Measurements from ENCODE around the gene CD9. TPM values are rescaled to one million over a fixed set of nuclear protein-coding genes. Genes with fewer than 3 reads are reported as not detected.

CD9 gene
- total and polyA plus RNA-seq, 2 donors (not counting 1 experiment from before 2014, with no cell fraction given): 7.2 to 12.8 TPM

DNA sequence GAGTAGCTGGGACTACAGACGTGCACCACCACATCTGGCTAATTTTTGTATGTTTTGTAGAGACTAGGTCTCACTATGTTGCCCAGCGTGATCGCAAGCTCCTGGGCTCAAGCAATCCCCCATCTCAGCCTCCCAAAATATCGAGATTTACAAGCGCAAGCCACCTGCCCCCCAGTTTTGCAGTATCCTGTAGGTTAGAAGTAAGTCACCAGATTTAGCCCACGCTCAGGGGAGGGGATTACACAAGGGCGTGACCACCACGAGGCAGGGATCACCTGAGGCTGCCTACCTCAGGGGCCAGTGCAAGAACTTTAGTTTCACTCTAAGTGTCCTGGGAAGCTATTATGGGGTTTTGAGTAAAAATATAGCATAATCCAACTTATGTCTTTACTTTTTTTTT lies 71.1 kb downstream of the CD9 start:
- H3K9me3 Mint-ChIP-seq (ENCODE audit: insufficient read depth): no peaks in the 10 kb centered on the region
- ATAC-seq (ENCODE audit: low read depth) (no peak), DNase-seq (no peak)
- H3K27ac Mint-ChIP-seq: no peak overlapping the region
- H3K9me3 ChIP-seq (ENCODE audit: control extremely low read depth in 1 of 3, control insufficient read depth in 2 of 3, insufficient read depth in 1 of 3, low read length in 2 of 3): no peaks in the 10 kb centered on the region
- H3K27ac ChIP-seq (ENCODE audit: low read length in 2 of 2): no peak overlapping the region
- H3K79me2 ChIP-seq (ENCODE audit: control insufficient read depth, insufficient read depth, low read length): no peaks in the 10 kb centered on the region
- H3K27me3 Mint-ChIP-seq: peaks cover 27% of the 10 kb centered on the region
- intact Hi-C loops (cut with micrococcal nuclease): no loop called here
- no peak for TF ChIP-seq EZH2 (IDR thresholded peaks at IDR 0.05; ENCODE audit: borderline replicate concordance, insufficient read depth, low read depth, low read length, poor library complexity, severe bottlenecking)
- TF ChIP-seq, protein P1, sequence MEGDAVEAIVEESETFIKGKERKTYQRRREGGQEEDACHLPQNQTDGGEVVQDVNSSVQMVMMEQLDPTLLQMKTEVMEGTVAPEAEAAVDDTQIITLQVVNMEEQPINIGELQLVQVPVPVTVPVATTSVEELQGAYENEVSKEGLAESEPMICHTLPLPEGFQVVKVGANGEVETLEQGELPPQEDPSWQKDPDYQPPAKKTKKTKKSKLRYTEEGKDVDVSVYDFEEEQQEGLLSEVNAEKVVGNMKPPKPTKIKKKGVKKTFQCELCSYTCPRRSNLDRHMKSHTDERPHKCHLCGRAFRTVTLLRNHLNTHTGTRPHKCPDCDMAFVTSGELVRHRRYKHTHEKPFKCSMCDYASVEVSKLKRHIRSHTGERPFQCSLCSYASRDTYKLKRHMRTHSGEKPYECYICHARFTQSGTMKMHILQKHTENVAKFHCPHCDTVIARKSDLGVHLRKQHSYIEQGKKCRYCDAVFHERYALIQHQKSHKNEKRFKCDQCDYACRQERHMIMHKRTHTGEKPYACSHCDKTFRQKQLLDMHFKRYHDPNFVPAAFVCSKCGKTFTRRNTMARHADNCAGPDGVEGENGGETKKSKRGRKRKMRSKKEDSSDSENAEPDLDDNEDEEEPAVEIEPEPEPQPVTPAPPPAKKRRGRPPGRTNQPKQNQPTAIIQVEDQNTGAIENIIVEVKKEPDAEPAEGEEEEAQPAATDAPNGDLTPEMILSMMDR (IDR thresholded peaks at IDR 0.05): no peak
- no peaks in the 10 kb centered on the region for H4K20me1 ChIP-seq (ENCODE audit: control insufficient read depth, insufficient read depth, low read length, poor library complexity, severe bottlenecking)
- no peak overlapping the region for H3K4me3 ChIP-seq (ENCODE audit: control extremely low read depth in 1 of 5, extremely low read depth in 1 of 5, insufficient read depth in 1 of 5, low read depth in 2 of 5, low read length in 4 of 5)
- no peak overlapping the region for H3K4me3 Mint-ChIP-seq
- no peaks in the 10 kb centered on the region for H3K4me1 Mint-ChIP-seq
- no peak overlapping the region for H2AFZ ChIP-seq (ENCODE audit: insufficient read depth, low read depth, low read length, poor library complexity, severe bottlenecking)
- WGBS (ENCODE audit: insufficient coverage): 87% methylated on average over 5 of the region's 8 CpGs
- H3K4me1 ChIP-seq (ENCODE audit: control insufficient read depth in 2 of 2, insufficient read depth in 2 of 2, low read length in 2 of 2): no peaks in the 10 kb centered on the region
- H3K36me3 ChIP-seq (replicated peaks in 1 of 2; ENCODE audit: control extremely low read depth in 1 of 2, control insufficient read depth in 1 of 2, extremely low read depth in 1 of 2, insufficient read depth in 2 of 2, low read length in 1 of 2): no peaks in the 10 kb centered on the region
- H3K9ac ChIP-seq (ENCODE audit: low read length): no peak overlapping the region
- no peak overlapping the region for H3K4me2 ChIP-seq (replicated peaks; ENCODE audit: low read depth, low read length, poor library complexity, severe bottlenecking)
- ChIA-PET POLR2A (no interaction called here), CTCF (interaction anchor here (0.8 kb wide), 1 partner anchor 15 kb away, joined by 3 read pairs; no protein-coding TSS in a partner anchor)
- peaks cover 0 to 11% (median 1%) of the 10 kb centered on the region in 4 experiments for H3K27me3 ChIP-seq (replicated peaks in 1 of 4; ENCODE audit: control extremely low read depth in 1 of 4, control insufficient read depth in 3 of 4, insufficient read depth in 4 of 4, low read length in 3 of 4)

DNA sequence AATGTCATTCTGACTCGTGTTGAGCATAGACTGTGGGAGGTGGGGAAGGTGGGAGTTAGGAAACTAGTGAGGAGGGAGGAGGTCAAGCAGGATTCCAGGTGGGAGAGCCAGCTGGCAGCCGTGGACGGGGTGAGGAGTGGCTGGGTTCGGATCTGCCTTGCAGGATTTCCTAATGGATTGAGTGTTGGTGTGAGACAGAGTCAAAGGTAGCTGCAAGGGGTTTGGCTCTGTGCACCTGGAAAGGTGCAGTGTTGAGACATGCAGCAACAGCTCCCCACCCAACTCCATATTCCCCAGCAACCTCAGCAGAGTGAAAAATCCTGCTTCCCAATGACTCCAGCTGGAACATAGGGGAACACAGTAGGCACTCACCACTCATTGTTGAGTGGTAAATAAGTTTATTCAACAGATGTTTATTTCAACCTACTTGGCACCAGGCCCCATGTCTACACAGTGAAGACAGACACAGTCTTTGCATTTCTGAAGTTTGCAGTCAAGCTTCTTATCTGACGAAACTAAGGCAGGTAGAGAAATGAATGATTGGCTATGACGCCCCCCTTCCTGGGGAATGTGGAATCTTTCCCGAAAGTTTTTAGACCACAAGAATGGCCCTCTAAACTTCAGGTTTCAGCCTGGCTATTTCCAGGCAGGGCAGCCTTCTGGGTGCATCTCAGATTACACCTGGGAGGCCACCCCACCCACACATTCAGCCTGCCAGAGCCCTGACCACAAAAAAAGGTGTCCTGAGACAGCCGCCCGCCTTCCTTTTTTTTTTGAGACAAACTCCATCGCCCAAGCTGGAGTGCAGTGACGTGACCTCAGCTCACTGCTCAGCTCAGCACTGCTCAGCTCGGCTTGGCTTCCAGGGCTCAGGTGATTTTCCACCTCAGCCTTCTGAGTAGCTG lies 72.4 kb downstream of the CD9 start:
- no peak overlapping the region for H3K9ac ChIP-seq (ENCODE audit: low read length)
- no peak overlapping the region for H3K4me2 ChIP-seq (replicated peaks; ENCODE audit: low read depth, low read length, poor library complexity, severe bottlenecking)
- Mint-ChIP-seq H3K27ac (no peak overlapping the region), H3K4me3 (no peak overlapping the region), H3K27me3 (peaks cover 36% of the 10 kb centered on the region), H3K4me1 (no peaks in the 10 kb centered on the region), H3K9me3 (ENCODE audit: insufficient read depth) (no peaks in the 10 kb centered on the region)
- no peaks in the 10 kb centered on the region for H4K20me1 ChIP-seq (ENCODE audit: control insufficient read depth, insufficient read depth, low read length, poor library complexity, severe bottlenecking)
- TF ChIP-seq EZH2 (IDR thresholded peaks at IDR 0.05; ENCODE audit: borderline replicate concordance, insufficient read depth, low read depth, low read length, poor library complexity, severe bottlenecking): no peak
- TF ChIP-seq, protein P1 (IDR thresholded peaks at IDR 0.05): no peak
- ChIA-PET POLR2A (no interaction called here), CTCF (interaction anchor here (8.2 kb wide), 1 partner anchor 76 kb away, joined by 127 read pairs; the partner anchor contains the start of gene CD9)
- H2AFZ ChIP-seq (ENCODE audit: insufficient read depth, low read depth, low read length, poor library complexity, severe bottlenecking): no peak overlapping the region
- peaks cover 0 to 12% (median 7%) of the 10 kb centered on the region in 4 experiments for H3K27me3 ChIP-seq (replicated peaks in 1 of 4; ENCODE audit: control extremely low read depth in 1 of 4, control insufficient read depth in 3 of 4, insufficient read depth in 4 of 4, low read length in 3 of 4)
- 76% methylated on average over 8 of the region's 12 CpGs for WGBS (ENCODE audit: insufficient coverage)
- H3K9me3 ChIP-seq (ENCODE audit: control extremely low read depth in 1 of 3, control insufficient read depth in 2 of 3, insufficient read depth in 1 of 3, low read length in 2 of 3): no peaks in the 10 kb centered on the region
- H3K27ac ChIP-seq (ENCODE audit: low read length in 2 of 2): no peak overlapping the region
- no peaks in the 10 kb centered on the region for H3K79me2 ChIP-seq (ENCODE audit: control insufficient read depth, insufficient read depth, low read length)
- H3K4me1 ChIP-seq (ENCODE audit: control insufficient read depth in 2 of 2, insufficient read depth in 2 of 2, low read length in 2 of 2): no peaks in the 10 kb centered on the region
- no peak overlapping the region for H3K4me3 ChIP-seq (ENCODE audit: control extremely low read depth in 1 of 5, extremely low read depth in 1 of 5, insufficient read depth in 1 of 5, low read depth in 2 of 5, low read length in 4 of 5)
- no peaks in the 10 kb centered on the region for H3K36me3 ChIP-seq (replicated peaks in 1 of 2; ENCODE audit: control extremely low read depth in 1 of 2, control insufficient read depth in 1 of 2, extremely low read depth in 1 of 2, insufficient read depth in 2 of 2, low read length in 1 of 2)
- ATAC-seq (ENCODE audit: low read depth): no peak
- intact Hi-C loops (cut with micrococcal nuclease): no loop called here
- no peak for DNase-seq

All from B cell (primary cell).